H9 (cell line): ENCODE results near the gene ILDR2. TPM values are rescaled to one million over a fixed set of nuclear protein-coding genes. Genes with fewer than 3 reads are reported as not detected.

Experiments used
- DNase-seq: peaks from one replicate; pipeline ENCODE4 v3.0.0-alpha.2; 2017
- H2AFZ ChIP-seq: one replicate; pipeline ENCODE4 v1.6.1; 2013; ENCODE audit warnings: mild to moderate bottlenecking, low read length, control low read depth, moderate library complexity
- H2AK5ac ChIP-seq: 2 replicates; pipeline ENCODE4 v1.6.1; 2013; ENCODE audit warnings: low read length, control low read depth, mixed read lengths; ENCODE audit not compliant: insufficient read length
- H2BK120ac ChIP-seq: one replicate; pipeline ENCODE4 v1.6.1; 2013; ENCODE audit warnings: low read depth, mild to moderate bottlenecking, low read length, control low read depth, inconsistent platforms; ENCODE audit not compliant: poor library complexity, severe bottlenecking
- H2BK12ac ChIP-seq: 2 replicates; pipeline ENCODE4 v1.6.1; 2013; ENCODE audit warnings: low read length, control low read depth, mixed read lengths, low read depth; ENCODE audit not compliant: insufficient read length
- H2BK15ac ChIP-seq: 2 replicates; pipeline ENCODE4 v1.6.1; 2013; ENCODE audit warnings: low read depth, low read length, control low read depth
- H2BK20ac ChIP-seq: one replicate; pipeline ENCODE4 v1.6.1; 2013; ENCODE audit warnings: low read depth, mild to moderate bottlenecking, low read length, control low read depth, inconsistent platforms; ENCODE audit not compliant: poor library complexity, severe bottlenecking
- H2BK5ac ChIP-seq: 2 replicates; pipeline ENCODE4 v1.6.1; 2013; ENCODE audit warnings: low read length, control low read depth, mixed read lengths; ENCODE audit not compliant: insufficient read length
- H3K14ac ChIP-seq: 2 replicates; pipeline ENCODE4 v1.6.1; 2013; ENCODE audit warnings: low read length, control low read depth; ENCODE audit not compliant: insufficient read depth
- H3K18ac ChIP-seq: 2 replicates; pipeline ENCODE4 v1.6.1; 2013; ENCODE audit warnings: low read depth, mild to moderate bottlenecking, mixed read lengths, low read length, control low read depth; ENCODE audit not compliant: insufficient read length
- H3K23ac ChIP-seq: 2 replicates; pipeline ENCODE4 v1.6.1; 2013; ENCODE audit warnings: low read length, control low read depth, mixed read lengths, low read depth; ENCODE audit not compliant: insufficient read length
- H3K23me2 ChIP-seq: 2 replicates; pipeline ENCODE4 v1.6.1; 2013; ENCODE audit warnings: low read depth, mild to moderate bottlenecking, mixed read lengths, low read length, control low read depth; ENCODE audit not compliant: insufficient read length, poor library complexity, severe bottlenecking
- H3K27ac ChIP-seq: 2 replicates; pipeline ENCODE4 v1.5.1; 2013; ENCODE audit warnings: low read length, control low read depth, mixed read lengths, low read depth; ENCODE audit not compliant: insufficient read length
- H3K27me3 ChIP-seq: 2 replicates; pipeline ENCODE4 v1.6.1; 2013; ENCODE audit warnings: low read length, control low read depth, inconsistent platforms; ENCODE audit not compliant: insufficient read depth
- H3K4ac ChIP-seq: 2 replicates; pipeline ENCODE4 v1.6.1; 2013; ENCODE audit warnings: low read depth, mild to moderate bottlenecking, control low read depth, inconsistent platforms, low read length, moderate library complexity
- H3K4me1 ChIP-seq: 2 replicates; pipeline ENCODE4 v1.6.1; 2013; ENCODE audit warnings: low read length, control low read depth, inconsistent platforms; ENCODE audit not compliant: insufficient read depth
- H3K4me2 ChIP-seq: 2 replicates; pipeline ENCODE4 v1.6.1; 2013; ENCODE audit warnings: low read length, control low read depth, mixed read lengths; ENCODE audit not compliant: insufficient read length, insufficient read depth
- H3K56ac ChIP-seq: 2 replicates; pipeline ENCODE4 v1.6.1; 2013; ENCODE audit warnings: low read depth, mild to moderate bottlenecking, mixed read lengths, low read length, control low read depth; ENCODE audit not compliant: insufficient read length
- H3K79me1 ChIP-seq: 2 replicates; pipeline ENCODE4 v1.6.1; 2013; ENCODE audit warnings: low read depth, mild to moderate bottlenecking, moderate library complexity, low read length, control low read depth, inconsistent platforms; ENCODE audit not compliant: insufficient read depth, poor library complexity, severe bottlenecking
- H3K79me2 ChIP-seq: 2 replicates; pipeline ENCODE4 v1.6.1; 2013; ENCODE audit warnings: low read length, control low read depth, inconsistent platforms; ENCODE audit not compliant: insufficient read depth
- H3K9ac ChIP-seq: 2 replicates; pipeline ENCODE4 v1.6.1; 2013; ENCODE audit warnings: low read length, control low read depth, mixed read lengths; ENCODE audit not compliant: insufficient read length; ENCODE audit errors: extremely low read depth
- H3K9me3 ChIP-seq: one replicate; pipeline ENCODE4 v1.6.1; 2013; ENCODE audit warnings: low read depth, low read length, inconsistent platforms; ENCODE audit not compliant: control insufficient read depth
- H3T11ph ChIP-seq: one replicate; pipeline ENCODE4 v1.6.1; 2013; ENCODE audit warnings: mild to moderate bottlenecking, low read length, control low read depth, inconsistent platforms
- H4K20me1 ChIP-seq: one replicate; pipeline ENCODE4 v1.6.1; 2013; ENCODE audit not compliant: control insufficient read depth, insufficient read length, insufficient read depth
- H4K5ac ChIP-seq: 2 replicates; pipeline ENCODE4 v1.6.1; 2013; ENCODE audit warnings: low read depth, mild to moderate bottlenecking, mixed read lengths, low read length, control low read depth; ENCODE audit not compliant: insufficient read length
- H4K8ac ChIP-seq: replicated peaks from 2 replicates; pipeline ENCODE4 v1.6.1; 2013; ENCODE audit warnings: low read length, control low read depth, mixed read lengths, low read depth; ENCODE audit not compliant: insufficient read length
- H4K91ac ChIP-seq: 2 replicates; pipeline ENCODE4 v1.6.1; 2013; ENCODE audit warnings: low read depth, mild to moderate bottlenecking, moderate library complexity, mixed read lengths, low read length, control low read depth; ENCODE audit not compliant: insufficient read length
- H3K27ac Mint-ChIP-seq, 3 experiments: 2 replicates in 2 of 3; 3 replicates in 1 of 3; pipeline ENCODE4 v1.8.0; 2020 to 2021; ENCODE audit warnings: mixed read lengths in 3 of 3, mild to moderate bottlenecking in 1 of 3, moderate library complexity in 1 of 3
- H3K27me3 Mint-ChIP-seq: 2 replicates; pipeline ENCODE4 v1.8.0; 2021; ENCODE audit warnings: low read depth, mild to moderate bottlenecking, moderate library complexity, mixed read lengths
- H3K36me3 Mint-ChIP-seq, 3 experiments: 2 replicates in 2 of 3; 3 replicates in 1 of 3; pipeline ENCODE4 v1.8.0; 2020 to 2021; ENCODE audit warnings: low read depth in 3 of 3, mixed read lengths in 3 of 3; ENCODE audit not compliant: insufficient read depth in 1 of 3
- H3K4me1 Mint-ChIP-seq, 2 experiments: 2 replicates each; pipeline ENCODE4 v1.8.0; 2020; ENCODE audit warnings: mixed read lengths in 2 of 2
- H3K4me3 Mint-ChIP-seq, 2 experiments: 2 replicates in 1 of 2; 3 replicates in 1 of 2; pipeline ENCODE4 v1.8.0; 2020 to 2021; ENCODE audit warnings: mild to moderate bottlenecking in 2 of 2, mixed read lengths in 2 of 2, moderate library complexity in 1 of 2
- H3K9me3 Mint-ChIP-seq, 2 experiments: 2 replicates in 1 of 2; 3 replicates in 1 of 2; pipeline ENCODE4 v1.8.0; 2020; ENCODE audit warnings: mild to moderate bottlenecking in 2 of 2, mixed read lengths in 2 of 2, moderate library complexity in 1 of 2
- WGBS: extraction: QIAGEN DNeasy Blood & Tissue Kit; methylation state at CpG from one replicate; pipeline ENCODE4 v1.1.7; 2013; ENCODE audit warnings: missing lambda C conversion rate, low lambda C conversion rate, mixed read lengths; ENCODE audit not compliant: insufficient read length; ENCODE audit errors: extremely low coverage; 5-methylcytosine and 5-hydroxymethylcytosine counted together
- total RNA-seq: library from RNA; stranded (reverse); gene quantifications from 2 replicates; pipeline ENCODE4 v1.2.1, GENCODE V29; 2021
- TF ChIP-seq, protein P1 (sequence below): fragments of 200-600 bp; sonication (generic); conservative IDR thresholded peaks from 3 replicates; pipeline ENCODE4 v1.8.0; 2021; ENCODE audit warnings: antibody characterized with exemption, mild to moderate bottlenecking

Gene ILDR2
- total RNA-seq, 1 experiment from 2014 or later: 1.1 TPM

GRCh38 chr1:166915042-166915441 is 60.3 kb downstream of the ILDR2 start:
- Histone ChIP-seq H2AK5ac (no peak overlapping the region), H3K79me1 (no peaks in the 10 kb centered on the region), H3K18ac (no peak overlapping the region), H4K20me1 (no peaks in the 10 kb centered on the region), H2BK15ac (no peak overlapping the region), H4K91ac (no peak overlapping the region), H3K56ac (no peak overlapping the region), H2BK20ac (no peak overlapping the region), H3K23me2 (no peaks in the 10 kb centered on the region), H2BK120ac (no peak overlapping the region), H3K27ac (no peak overlapping the region), H3K14ac (no peak overlapping the region), H3K79me2 (no peaks in the 10 kb centered on the region), H3K4ac (no peak overlapping the region), H2BK12ac (no peak overlapping the region), H2AFZ (no peak overlapping the region), H3K9me3 (peaks cover 4% of the 10 kb centered on the region), H3K4me1 (no peaks in the 10 kb centered on the region), H4K8ac (no peak overlapping the region), H3K9ac (no peak overlapping the region), H3K23ac (no peak overlapping the region), H3K27me3 (peaks cover 11% of the 10 kb centered on the region; the same call in 1 of the 2 replicates), H3T11ph (no peak overlapping the region), H2BK5ac (no peak overlapping the region), H4K5ac (no peak overlapping the region), H3K4me2 (no peak overlapping the region)
- TF ChIP-seq, protein P1, sequence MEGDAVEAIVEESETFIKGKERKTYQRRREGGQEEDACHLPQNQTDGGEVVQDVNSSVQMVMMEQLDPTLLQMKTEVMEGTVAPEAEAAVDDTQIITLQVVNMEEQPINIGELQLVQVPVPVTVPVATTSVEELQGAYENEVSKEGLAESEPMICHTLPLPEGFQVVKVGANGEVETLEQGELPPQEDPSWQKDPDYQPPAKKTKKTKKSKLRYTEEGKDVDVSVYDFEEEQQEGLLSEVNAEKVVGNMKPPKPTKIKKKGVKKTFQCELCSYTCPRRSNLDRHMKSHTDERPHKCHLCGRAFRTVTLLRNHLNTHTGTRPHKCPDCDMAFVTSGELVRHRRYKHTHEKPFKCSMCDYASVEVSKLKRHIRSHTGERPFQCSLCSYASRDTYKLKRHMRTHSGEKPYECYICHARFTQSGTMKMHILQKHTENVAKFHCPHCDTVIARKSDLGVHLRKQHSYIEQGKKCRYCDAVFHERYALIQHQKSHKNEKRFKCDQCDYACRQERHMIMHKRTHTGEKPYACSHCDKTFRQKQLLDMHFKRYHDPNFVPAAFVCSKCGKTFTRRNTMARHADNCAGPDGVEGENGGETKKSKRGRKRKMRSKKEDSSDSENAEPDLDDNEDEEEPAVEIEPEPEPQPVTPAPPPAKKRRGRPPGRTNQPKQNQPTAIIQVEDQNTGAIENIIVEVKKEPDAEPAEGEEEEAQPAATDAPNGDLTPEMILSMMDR: no peak
- Mint-ChIP-seq H3K36me3 (peaks cover 8 to 20% (median 10%) of the 10 kb centered on the region in 3 experiments; a peak in 6 of 7 replicates), H3K4me1 (peaks cover 8 to 18% of the 10 kb centered on the region in 2 experiments), H3K27ac (no peak overlapping the region), H3K9me3 (peaks cover 25 to 26% of the 10 kb centered on the region in 2 experiments), H3K4me3 (no peak overlapping the region), H3K27me3 (peaks cover 35% of the 10 kb centered on the region)
- DNase-seq: no peak
- no CpG with 5 or more reads among the region's 1 CpG for WGBS
